Measurements from ENCODE around the gene DTWD2.
A peak's percentile ranks its signal among the peaks of the same experiment; 100 is the strongest.

Gene DTWD2

DNA sequence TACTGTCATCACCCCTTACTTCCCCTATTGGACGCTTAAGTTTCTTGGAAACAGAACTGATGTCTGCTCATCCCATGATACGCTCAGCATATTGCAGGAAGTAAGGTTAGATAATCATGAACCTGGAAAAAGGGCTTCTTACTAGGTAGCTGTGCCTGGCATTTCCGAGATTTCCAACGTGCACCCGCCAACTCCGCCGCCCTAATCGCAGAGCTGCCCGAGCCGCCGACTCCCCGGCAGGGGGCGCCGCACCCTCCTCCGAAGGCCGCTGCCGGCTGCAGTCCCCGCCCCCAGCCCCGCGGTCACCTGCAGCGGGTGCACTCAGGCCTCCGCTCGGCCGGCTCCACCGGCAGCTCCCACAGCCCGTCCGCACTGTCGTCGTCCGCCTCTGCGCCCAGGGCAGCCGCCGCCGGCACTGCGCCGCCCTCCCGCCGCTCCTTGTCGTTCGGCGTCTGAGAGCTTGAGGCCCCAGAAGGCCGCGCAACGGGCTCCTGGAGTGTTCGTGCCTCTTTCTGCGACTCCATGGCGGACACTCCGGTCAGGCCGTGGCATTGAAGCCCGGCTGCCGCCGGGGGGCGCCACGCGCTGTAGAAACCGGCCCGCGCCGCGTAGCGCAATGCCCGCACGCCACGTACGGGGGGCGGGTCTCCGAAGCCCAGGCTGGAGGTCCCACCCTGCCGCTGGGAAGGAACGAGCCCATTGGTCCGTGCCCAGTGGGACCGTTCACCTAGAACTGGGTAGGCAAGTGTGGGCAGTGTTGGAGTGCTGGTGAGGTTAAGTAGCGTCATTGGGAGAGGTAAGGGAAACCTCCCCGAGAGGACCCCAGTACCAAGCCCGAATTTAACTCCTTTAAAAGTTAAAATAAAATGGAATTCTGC lies at the start of gene DTWD2:
Gene DTWD2, minus strand, starts transcription at position 560 of the 878 bp plus-strand sequence. Its CDS starts 36 bp downstream, at position 524.
- peak; percentile 60 for DNase-seq (ENCODE audit: low read depth, low spot score)
- peak within 1 kb of the TSS; percentile 71 for H3K27ac ChIP-seq

GRCh38 chr5:119037496-119038215 lies 49.3 kb upstream of the DTWD2 start:
- no peak overlapping the region for H3K27ac ChIP-seq
- DNase-seq (ENCODE audit: low read depth, low spot score) = no peak

- peak; percentile 60 for DNase-seq (ENCODE audit: low read depth, low spot score)
- no peak overlapping the region for H3K27ac ChIP-seq
Observed at GRCh38 chr5:119036101-119036762, 47.9 kb upstream of the DTWD2 start.

DNA sequence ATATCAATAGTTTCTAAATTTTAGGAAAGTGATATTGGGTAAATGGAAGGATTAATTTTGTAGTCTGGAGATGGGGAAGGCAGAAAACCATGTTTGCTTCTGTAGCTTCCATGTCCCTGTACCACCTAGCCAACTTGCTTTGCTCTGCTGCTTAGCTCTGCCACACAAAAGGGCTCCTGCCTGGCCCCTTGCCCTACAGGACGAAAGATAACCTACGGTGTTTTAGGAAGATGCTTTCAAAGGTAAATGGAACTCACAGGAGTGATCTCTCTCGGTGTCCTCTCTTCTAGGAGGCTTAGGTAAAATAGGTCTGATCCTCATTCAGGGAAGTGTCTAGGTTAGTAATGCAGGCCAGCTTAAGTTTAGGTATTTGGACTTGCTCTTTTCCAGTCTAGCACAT lies 44.8 kb upstream of the DTWD2 start:
- no peak for DNase-seq (ENCODE audit: low read depth, low spot score)
- H3K27ac ChIP-seq = no peak overlapping the region

- H3K27ac ChIP-seq = no peak overlapping the region
- no peak for DNase-seq (ENCODE audit: low read depth, low spot score)
Observed at GRCh38 chr5:119032656-119033055, 44.3 kb upstream of the DTWD2 start.

GRCh38 chr5:119031905-119032304 lies 43.6 kb upstream of the DTWD2 start:
- no peak for DNase-seq (ENCODE audit: low read depth, low spot score)
- no peak overlapping the region for H3K27ac ChIP-seq

DNA sequence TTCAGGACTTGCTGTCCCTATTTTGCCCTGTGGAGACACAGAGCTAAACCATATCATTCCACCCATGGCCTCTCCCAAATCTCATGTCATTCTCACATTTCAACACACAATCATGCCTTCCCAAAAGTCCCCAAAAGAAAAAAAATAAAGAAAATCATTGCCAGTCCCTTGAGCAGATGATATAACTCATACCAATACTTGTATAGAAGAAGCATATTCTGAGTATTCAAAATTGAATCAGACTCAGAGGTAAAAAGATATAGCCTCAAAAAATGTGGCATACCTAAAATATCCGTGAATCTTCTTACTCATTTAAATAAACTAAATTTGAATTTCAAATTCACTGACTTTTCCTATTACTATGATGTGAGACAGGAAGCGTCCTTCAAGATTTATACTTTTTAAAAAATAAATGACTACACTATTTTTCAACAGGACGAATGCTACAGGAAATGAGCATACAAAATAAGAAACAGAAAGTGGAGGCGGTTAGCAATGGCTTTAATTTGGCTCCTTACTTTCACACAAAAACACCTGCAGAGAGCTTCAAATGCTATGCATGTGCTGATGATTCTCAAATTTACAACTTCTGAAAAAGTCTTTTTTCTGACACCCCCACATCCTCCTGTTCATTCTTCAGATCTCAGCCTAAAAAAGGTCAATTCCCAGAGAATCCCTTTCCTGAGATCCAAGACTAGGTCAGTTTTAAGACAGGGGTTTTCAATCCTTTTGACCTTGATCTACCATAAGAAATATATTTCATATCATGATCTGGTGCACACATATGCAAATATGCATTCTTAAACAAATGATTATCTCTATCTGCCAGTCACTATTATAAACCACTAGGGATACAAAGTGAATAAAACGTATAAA lies 42.9 kb upstream of the DTWD2 start:
- no peak overlapping the region for H3K27ac ChIP-seq

DNA sequence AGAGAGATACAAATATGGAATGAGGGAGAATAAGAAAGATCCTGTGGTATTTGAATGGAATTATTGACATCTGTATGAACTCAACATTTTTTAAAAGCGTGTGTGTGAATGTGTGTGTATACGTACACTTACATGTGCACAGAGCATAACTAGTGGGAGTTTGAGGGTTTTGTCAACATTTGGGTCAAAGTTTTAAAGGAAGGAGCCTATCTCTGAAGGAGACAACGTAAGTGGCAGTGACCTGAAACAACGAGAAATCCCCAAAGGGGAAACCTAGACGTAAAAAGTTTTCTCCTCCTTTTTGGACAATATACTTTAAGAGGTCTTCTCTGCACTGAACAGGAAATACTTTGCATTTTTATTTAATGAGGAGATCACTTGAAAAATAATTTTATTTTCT lies 40.2 kb upstream of the DTWD2 start:
- no peak for DNase-seq (ENCODE audit: low read depth, low spot score)
- no peak overlapping the region for H3K27ac ChIP-seq

More for the DNA sequence above, 42.9 kb upstream of the DTWD2 start:
- no peak for DNase-seq (ENCODE audit: low read depth, low spot score)

DNA sequence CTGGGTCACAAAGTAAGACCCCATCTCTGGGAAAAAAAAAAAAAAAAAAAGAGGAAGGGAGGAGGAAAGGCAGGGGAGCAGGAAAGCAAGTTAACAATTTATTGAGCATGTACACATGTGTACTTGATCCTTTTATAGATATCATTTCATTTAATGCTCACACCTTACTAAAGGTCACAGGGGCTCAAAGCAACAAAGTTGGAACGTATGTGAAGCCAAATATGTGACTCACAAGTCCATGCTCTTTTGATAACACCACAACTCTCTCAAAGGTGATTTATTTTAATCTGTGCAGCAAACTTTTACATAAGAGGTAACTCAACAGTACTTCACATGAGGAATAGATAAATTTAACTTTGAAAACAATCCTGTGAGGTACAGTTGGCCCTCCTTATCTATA lies 34.4 kb upstream of the DTWD2 start:
- H3K27ac ChIP-seq = no peak overlapping the region

GRCh38 chr5:119022017-119022745 lies 33.8 kb upstream of the DTWD2 start:
- no peak overlapping the region for H3K27ac ChIP-seq
- no peak for DNase-seq (ENCODE audit: low read depth, low spot score)

More for the DNA sequence above, 34.4 kb upstream of the DTWD2 start:
- DNase-seq (ENCODE audit: low read depth, low spot score) = no peak

- H3K27ac ChIP-seq = no peak overlapping the region
- no peak for DNase-seq (ENCODE audit: low read depth, low spot score)
Observed at GRCh38 chr5:119021149-119021732, 32.9 kb upstream of the DTWD2 start.

DNA sequence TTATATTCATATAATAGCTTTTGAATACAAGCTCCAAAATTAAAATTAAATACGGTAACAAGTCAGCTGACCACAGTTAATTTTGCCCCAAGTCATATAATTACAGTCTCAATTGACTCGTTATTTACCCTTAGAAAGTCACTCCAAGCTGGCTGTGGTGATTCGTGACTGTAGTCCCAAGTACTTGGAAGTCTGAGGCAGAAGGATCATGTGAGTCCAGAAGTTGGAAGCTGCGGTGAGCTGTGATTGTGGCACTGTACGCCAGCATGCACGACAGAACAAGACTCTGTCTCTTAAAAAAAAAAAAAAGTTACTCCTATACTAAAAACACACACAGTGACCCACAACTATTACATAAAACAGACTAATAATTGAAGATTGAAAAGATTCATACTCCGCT lies 31.6 kb upstream of the DTWD2 start:
- no peak overlapping the region for H3K27ac ChIP-seq
- DNase-seq (ENCODE audit: low read depth, low spot score) = no peak

DNA sequence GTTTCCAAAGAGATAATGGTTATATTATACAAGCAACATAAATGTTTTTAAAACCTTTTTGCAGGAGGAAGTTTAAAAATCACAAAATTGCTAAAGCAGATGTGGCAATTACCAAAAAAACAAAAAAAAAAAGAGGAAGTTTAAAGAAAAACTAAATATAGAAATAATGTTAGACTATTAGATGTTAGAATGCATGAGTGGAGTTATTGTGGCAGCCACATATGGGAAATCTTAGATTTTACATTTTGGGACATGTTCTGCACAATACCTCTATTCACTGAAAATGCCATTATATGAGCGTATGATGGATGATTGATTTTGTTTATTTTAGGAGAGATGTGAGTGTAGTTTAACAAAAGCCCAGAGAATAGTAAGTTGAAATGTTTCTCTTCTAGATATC lies 31.2 kb upstream of the DTWD2 start:
- no peak overlapping the region for H3K27ac ChIP-seq

GRCh38 chr5:119017994-119018393 lies 29.6 kb upstream of the DTWD2 start:
- H3K27ac ChIP-seq = peak overlapping the region; percentile 3
- DNase-seq (ENCODE audit: low read depth, low spot score) = no peak

More for the DNA sequence above, 31.2 kb upstream of the DTWD2 start:
- DNase-seq (ENCODE audit: low read depth, low spot score) = no peak

GRCh38 chr5:119016125-119016774 lies 27.9 kb upstream of the DTWD2 start:
- no peak for DNase-seq (ENCODE audit: low read depth, low spot score)
- H3K27ac ChIP-seq = no peak overlapping the region

DNA sequence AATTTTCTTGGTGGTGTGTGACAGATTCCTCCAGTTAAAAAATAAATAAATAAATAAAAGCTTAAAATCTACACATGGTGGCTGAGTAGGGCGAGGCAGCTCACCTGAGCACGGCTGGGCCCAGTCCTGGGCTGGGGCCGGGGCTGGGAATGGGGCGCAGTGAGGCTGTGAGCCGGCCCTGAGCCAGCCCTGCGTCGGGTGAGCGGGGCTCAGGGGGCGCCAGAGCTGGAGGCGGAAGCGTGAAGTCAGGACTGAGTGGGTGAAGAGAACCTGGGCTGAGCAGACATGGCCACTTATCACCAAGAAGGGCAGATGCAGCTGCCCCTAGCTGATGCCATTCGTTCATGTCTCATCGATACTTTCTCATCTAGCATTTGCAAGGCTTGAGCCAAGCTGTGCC lies 22.8 kb upstream of the DTWD2 start:
- no peak overlapping the region for H3K27ac ChIP-seq
- no peak for DNase-seq (ENCODE audit: low read depth, low spot score)

- H3K27ac ChIP-seq = no peak overlapping the region
- no peak for DNase-seq (ENCODE audit: low read depth, low spot score)
Observed at GRCh38 chr5:119010206-119010605, 21.9 kb upstream of the DTWD2 start.

DNA sequence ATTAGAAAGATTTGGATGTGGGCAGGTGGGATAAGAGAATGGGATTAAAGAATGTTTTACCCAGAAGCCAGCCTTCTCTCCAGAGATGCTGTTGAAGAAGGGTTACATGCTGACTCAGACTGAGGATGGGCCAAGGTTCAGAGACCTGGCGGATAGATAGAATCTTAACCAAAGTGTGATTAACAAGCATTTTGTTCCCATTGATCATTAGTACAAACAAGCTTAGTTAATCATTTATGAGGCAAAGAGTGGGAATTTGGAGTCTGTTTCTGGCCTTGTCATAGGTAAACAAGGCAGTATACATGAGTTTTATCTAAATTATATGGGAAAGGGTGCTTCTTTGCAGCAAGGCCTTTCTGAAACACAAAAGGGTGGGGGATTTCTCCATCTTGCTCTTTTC lies 20.8 kb upstream of the DTWD2 start:
- H3K27ac ChIP-seq = no peak overlapping the region
- DNase-seq (ENCODE audit: low read depth, low spot score) = peak; percentile 36

All from epithelial cell of prostate (primary cell).